ENCODE measurements around the gene TRIM28. TPM values are rescaled to one million over a fixed set of nuclear protein-coding genes. Genes with fewer than 3 reads are reported as not detected.

The TRIM28 gene
- total RNA-seq, 1 experiment from 2014 or later = 641 TPM

DNA sequence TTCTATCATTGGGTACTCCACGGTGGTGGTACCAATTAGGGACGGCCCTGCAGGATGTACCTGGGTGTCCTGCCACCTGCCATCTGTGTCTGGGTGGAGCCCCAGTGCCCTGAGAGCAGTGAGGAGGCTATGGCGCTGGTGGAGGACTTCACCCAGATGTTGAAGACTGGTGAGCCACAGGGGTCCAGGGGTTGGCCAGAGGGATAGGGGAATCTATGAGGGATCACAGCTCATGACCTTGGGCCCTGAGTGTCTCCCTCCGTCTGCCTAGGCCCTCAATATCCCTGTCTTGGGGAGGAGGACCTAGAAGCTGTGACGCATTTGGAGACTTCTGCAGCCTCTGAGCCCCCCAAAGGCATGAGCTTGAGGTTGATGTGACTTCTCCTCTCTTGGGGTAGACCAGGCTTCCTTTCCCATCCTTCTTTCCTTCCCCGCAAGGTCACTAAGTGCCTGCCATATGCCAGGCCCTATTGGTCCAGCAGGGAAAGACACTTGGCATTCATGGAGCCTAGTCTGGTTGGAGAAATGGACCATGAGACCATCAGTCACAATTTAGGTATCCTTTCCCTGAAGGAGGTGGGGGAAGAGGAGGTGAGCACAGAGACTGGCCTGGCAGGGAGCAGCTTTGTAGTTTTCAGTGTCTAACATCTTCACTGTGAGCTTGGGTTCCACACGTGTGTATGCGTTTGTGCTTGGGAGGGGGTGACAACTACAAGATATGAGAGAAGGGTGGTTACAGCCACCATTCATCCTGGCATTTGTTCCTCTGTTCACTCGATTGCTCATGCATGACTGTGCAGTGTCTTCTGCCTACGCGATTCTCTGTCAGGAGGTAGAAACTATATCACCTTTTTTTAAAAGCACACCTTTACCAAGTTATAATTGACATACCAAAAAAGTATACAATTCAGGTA is 34.4 kb downstream of the TRIM28 start:
- H3K36me3 ChIP-seq = peaks cover 21% of the 10 kb centered on the region
- DNase-seq = no peak
- H3K27me3 ChIP-seq = no peaks in the 10 kb centered on the region
- H3K4me3 ChIP-seq = no peak overlapping the region
- H3K9me3 ChIP-seq = no peaks in the 10 kb centered on the region

DNA sequence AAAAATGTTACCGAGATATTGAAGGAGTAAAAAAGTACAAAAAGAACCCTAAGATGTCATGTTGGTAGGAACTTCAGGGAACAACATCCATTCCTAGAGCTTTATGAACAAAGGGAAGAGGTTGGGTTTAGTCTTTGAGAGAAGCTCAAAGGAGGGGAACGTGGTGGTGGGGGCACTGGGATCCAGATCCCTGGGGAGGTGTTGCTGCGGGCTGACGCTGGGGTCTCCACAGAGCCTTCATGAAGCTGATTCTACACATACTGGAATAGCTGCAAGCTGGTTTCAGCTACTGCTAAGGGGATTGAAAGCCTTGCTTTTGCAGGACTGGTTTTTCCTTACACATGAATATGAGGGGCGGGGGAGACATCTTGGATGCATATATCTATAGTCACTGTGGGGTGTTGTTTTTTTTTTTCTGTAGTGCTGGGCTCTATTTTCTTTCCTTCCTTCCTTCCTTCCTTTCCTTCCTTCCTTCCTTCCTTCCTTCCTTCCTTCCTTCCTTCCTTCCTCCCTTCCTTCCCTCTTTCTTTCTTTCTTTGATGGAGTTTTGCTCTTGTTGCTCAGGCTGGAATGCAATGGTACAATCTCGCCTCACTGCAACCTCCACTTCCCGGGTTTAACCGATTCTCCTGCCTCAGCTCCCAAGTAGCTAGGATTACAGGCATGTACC is 35.7 kb downstream of the TRIM28 start:
- no peak for DNase-seq
- no peaks in the 10 kb centered on the region for H3K27me3 ChIP-seq
- H3K36me3 ChIP-seq = peaks cover 22% of the 10 kb centered on the region
- no peak overlapping the region for H3K4me3 ChIP-seq
- H3K9me3 ChIP-seq = no peaks in the 10 kb centered on the region

DNA sequence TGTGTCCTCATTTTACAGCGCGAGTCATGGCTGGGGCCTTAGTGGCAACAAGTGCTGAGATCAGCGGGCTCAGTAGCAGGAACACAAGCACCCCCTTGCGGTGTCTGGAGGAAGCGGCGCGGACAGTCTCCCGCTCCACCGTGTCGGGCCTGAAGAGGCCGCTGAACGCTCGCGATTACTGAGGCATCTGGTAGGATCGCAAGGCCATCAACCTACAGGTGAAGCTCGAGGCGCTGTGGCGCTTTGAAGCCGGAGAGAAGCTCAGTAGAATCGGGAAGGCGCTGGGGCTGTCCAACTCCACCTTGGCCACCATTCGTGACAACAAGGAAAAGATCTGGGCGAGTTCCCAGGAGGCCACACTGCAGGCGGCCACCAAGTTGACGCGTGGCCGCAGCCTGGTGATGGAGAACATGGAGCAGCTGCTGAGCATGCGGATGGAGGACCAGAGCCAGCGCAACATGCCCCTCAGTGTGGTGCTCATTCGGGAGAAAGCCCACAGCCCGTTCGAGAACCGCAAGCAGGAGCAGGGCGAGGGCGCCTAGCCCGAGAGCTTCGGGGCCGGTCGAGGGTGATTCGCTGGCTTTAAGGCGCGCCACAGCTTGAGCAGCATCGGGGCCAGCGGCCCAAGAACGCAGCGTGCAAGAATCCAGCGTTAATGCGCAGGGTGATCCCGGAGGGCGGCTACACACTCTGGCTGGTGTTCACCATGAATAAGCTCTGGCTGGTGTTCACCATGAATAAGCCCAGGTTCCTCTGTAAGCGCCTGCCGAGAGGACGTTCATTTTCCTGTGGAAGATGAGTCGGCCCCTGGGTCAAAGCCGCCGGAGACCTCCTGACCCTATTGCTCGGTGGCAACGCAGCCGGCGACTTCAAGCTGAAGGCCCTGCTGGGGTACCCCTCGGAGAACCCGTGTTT is 37.6 kb downstream of the TRIM28 start:
- no peak overlapping the region for H3K4me3 ChIP-seq
- no peak for DNase-seq
- no peaks in the 10 kb centered on the region for H3K9me3 ChIP-seq
- peaks cover 22% of the 10 kb centered on the region for H3K36me3 ChIP-seq
- H3K27me3 ChIP-seq = no peaks in the 10 kb centered on the region

DNA sequence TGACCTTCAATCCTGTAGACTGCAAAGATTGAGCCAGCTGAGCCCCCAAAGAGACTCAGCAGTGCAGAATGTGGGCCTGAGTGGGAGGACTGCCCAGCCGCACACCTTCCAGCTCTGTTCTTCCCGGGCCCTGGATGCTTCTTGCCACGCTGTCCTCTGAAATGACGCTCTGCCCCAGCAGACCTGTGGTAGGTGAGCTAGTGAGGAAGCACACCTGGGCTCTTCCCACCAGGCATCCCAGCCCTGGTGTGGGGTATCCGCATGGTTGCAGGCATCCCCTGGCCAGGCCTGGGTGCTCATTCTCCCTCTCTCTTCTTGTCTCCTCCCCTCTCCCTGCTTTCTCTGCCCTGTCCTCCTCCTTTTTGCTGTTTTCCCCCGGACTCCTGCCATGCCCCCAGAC is 39.1 kb downstream of the TRIM28 start:
- DNase-seq = no peak

DNA sequence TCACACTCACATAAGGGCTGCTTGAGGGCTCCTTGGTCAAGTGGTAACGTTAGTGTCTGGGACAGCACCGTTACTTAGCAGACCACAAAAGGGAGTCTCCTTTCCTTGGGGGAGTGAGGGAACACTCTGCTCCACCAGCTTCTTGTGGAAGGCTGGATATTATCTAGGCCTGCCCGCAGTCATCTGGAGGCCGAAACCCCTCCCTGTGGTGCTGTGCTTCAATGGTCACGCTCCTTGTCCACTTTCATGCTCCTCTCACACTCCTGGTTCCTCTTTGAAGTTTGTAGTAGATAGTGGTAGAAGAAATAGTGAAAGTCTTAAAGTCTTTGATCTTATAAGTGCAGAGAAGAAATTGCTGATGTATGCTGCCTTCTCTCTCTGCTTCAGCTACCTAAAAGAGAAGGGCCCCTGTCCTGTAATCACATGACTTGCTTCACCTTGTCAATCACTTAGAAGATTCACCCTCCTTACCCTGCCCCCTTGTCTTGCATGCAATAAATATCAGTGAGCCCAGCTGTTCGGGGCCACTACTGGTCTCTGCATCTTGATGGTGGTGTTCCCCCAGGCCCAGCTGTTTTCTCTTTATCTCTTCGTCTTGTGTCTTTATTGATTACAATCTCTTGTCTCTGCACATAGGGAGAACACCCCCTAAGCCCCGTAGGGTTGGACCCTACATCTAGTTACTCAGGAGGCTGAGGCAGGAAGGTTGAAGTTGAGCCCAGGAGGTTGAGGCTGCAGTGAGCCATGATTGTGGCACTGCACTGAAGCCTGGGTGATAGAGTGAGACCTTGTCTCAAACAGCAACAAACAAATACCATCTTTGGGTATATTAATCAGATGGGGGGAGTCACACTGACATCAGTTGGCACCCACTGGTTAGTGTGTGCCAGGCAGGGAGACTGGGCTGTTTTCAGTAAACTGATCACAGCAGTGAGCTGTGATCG is 40.9 kb downstream of the TRIM28 start:
- no peak for DNase-seq
- Histone ChIP-seq H3K9me3 (no peaks in the 10 kb centered on the region), H3K27me3 (no peaks in the 10 kb centered on the region), H3K4me3 (no peak overlapping the region), H3K36me3 (peaks cover 18% of the 10 kb centered on the region)

More for the DNA sequence above, 39.1 kb downstream of the TRIM28 start:
- H3K9me3 ChIP-seq = no peaks in the 10 kb centered on the region
- no peaks in the 10 kb centered on the region for H3K27me3 ChIP-seq
- H3K4me3 ChIP-seq = no peak overlapping the region
- peaks cover 18% of the 10 kb centered on the region for H3K36me3 ChIP-seq

DNA sequence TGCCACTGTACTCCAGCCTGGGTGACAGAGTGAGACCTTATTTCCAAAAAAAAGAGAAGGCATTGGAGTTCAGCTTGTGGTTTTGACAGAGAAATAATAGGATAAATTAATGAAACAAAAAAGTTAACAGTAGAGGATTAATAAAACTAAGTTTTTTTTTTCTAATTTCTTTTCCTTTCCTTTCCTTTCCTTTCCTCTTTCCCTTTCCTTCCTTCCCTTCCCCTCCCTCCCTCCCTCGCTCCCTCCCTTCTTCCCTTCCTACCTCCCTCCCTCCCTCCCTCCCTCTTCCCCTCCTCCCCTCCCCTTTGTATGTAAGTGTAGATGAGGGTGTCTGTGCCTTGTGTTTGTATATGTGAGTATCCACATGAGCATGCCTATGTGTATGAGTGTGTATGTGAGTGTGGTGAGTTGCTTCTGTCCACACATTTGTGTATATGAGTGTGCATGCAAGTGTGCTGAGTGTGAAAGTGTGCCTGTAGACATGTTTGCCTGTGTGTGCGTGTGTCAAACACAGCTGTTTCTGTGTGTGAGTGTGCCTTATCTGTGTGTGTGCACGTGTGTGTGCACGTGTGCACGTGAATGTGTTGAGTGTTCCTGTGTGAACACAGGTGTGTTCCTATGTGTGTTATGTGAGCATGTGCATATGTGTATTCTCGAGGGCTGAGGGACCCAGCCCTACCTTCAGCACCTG is 41.7 kb downstream of the TRIM28 start:
- H3K9me3 ChIP-seq = no peaks in the 10 kb centered on the region
- H3K36me3 ChIP-seq = peaks cover 18% of the 10 kb centered on the region
- DNase-seq = no peak
- no peaks in the 10 kb centered on the region for H3K27me3 ChIP-seq
- no peak overlapping the region for H3K4me3 ChIP-seq

DNA sequence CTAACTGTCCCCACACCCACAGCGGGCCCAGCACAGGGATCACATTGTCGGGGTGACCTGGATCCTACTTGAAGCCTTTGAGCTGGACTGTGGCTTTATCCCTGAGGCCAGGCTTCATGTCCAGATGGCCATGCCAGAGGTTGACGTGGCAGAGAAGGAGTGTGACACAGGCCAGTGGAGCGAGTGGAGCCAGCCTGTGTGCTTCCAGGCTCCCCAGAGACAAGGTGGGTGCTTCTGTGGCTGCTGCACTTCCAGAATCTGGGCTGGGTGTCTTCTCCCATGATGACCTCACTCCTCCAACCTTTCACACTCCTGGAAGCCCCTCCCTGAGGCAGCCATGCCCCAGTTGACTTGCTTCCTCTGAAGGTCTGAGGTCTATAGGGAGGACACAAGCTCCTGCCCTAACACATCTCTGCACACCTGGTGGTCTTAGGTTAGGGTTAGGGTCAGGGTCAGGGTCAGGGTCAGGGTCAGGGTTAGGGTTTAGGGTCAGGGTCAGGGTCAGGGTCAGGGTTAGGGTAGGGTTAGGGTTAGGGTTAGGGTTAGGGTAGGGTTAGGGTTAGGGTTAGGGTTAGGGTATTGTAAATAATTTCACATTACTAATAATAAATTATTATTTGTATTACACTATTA is 42.4 kb downstream of the TRIM28 start:
- H3K36me3 ChIP-seq = peaks cover 14% of the 10 kb centered on the region
- DNase-seq = no peak
- no peak overlapping the region for H3K4me3 ChIP-seq
- no peaks in the 10 kb centered on the region for H3K27me3 ChIP-seq
- no peaks in the 10 kb centered on the region for H3K9me3 ChIP-seq

Other genes with a start within 250 kb of the TRIM28 start
- gene ERVK3-1, start 238.7 kb upstream of the TRIM28 start, total RNA-seq (2014; rRNA removed; shearing (Covaris generic); ENCODE audit: low replicate concordance) = 26.0 and 32.0 TPM in 2 replicates
- 0.12 and 2.5 TPM in 2 replicates for gene ZSCAN22, start 217.1 kb upstream of the TRIM28 start, total RNA-seq (2014; rRNA removed; shearing (Covaris generic); ENCODE audit: low replicate concordance)
- gene A1BG, start 190.6 kb upstream of the TRIM28 start, total RNA-seq (2014; rRNA removed; shearing (Covaris generic); ENCODE audit: low replicate concordance) = 29.0 TPM in 1 of 2 replicates, not detected in the other
- 3.0 and 3.2 TPM in 2 replicates for gene ZNF497, start 181.3 kb upstream of the TRIM28 start, total RNA-seq (2014; rRNA removed; shearing (Covaris generic); ENCODE audit: low replicate concordance)
- gene ZNF837, start 163.0 kb upstream of the TRIM28 start, total RNA-seq (2014; rRNA removed; shearing (Covaris generic); ENCODE audit: low replicate concordance) = 1.4 and 4.0 TPM in 2 replicates
- gene RPS5, start 156.8 kb upstream of the TRIM28 start, total RNA-seq (2014; rRNA removed; shearing (Covaris generic); ENCODE audit: low replicate concordance) = 3,455 and 3,636 TPM in 2 replicates
- 6.6 TPM in 1 of 2 replicates, not detected in the other for gene RNF225, start 148.4 kb upstream of the TRIM28 start, total RNA-seq (2014; rRNA removed; shearing (Covaris generic); ENCODE audit: low replicate concordance)
- 25.3 and 32.4 TPM in 2 replicates for gene ZNF584, start 135.4 kb upstream of the TRIM28 start, total RNA-seq (2014; rRNA removed; shearing (Covaris generic); ENCODE audit: low replicate concordance)
- not detected in 2 replicates for gene ZNF132, start 103.9 kb upstream of the TRIM28 start, total RNA-seq (2014; rRNA removed; shearing (Covaris generic); ENCODE audit: low replicate concordance)
- gene ZNF324B, start 92.4 kb upstream of the TRIM28 start, total RNA-seq (2014; rRNA removed; shearing (Covaris generic); ENCODE audit: low replicate concordance) = 11.5 and 22.9 TPM in 2 replicates
- 15.2 and 16.0 TPM in 2 replicates for gene ZNF324, start 77.0 kb upstream of the TRIM28 start, total RNA-seq (2014; rRNA removed; shearing (Covaris generic); ENCODE audit: low replicate concordance)
- 18.4 and 23.5 TPM in 2 replicates for gene ZNF446, start 67.7 kb upstream of the TRIM28 start, total RNA-seq (2014; rRNA removed; shearing (Covaris generic); ENCODE audit: low replicate concordance)
- gene SLC27A5, start 32.1 kb upstream of the TRIM28 start, total RNA-seq (2014; rRNA removed; shearing (Covaris generic); ENCODE audit: low replicate concordance) = 5.5 and 13.0 TPM in 2 replicates
- 8.3 and 24.7 TPM in 2 replicates for gene ZBTB45, start 24.3 kb upstream of the TRIM28 start, total RNA-seq (2014; rRNA removed; shearing (Covaris generic); ENCODE audit: low replicate concordance)
- gene CHMP2A, start 11.0 kb downstream of the TRIM28 start, total RNA-seq (2014; rRNA removed; shearing (Covaris generic); ENCODE audit: low replicate concordance) = 50.3 and 58.8 TPM in 2 replicates
- gene UBE2M, start 14.5 kb downstream of the TRIM28 start, total RNA-seq (2014; rRNA removed; shearing (Covaris generic); ENCODE audit: low replicate concordance) = 132 and 239 TPM in 2 replicates
- 9.4 and 23.8 TPM in 2 replicates for gene MZF1, start 29.3 kb downstream of the TRIM28 start, total RNA-seq (2014; rRNA removed; shearing (Covaris generic); ENCODE audit: low replicate concordance)

All from MG63 (cell line).